Mammary epithelial cell (primary cell): ENCODE measurements around the gene PRAMEF13.
"Not testable (repeated sequence)": the region's sequence is repeated elsewhere in the genome, so short reads cannot be mapped to it uniquely, and the experiment has no call there.

ENCODE experiments used
- CTCF ChIP-seq, 2 donors: IDR thresholded peaks in 1 of 2; conservative IDR thresholded peaks in 1 of 2; 2 replicates each; pipeline ENCODE4 v1.5.1; 2011 to 2012; ENCODE audit warnings: inconsistent platforms in 2 of 2, low read length in 2 of 2, mild to moderate bottlenecking in 2 of 2, control low read depth in 1 of 2, low read depth in 1 of 2; ENCODE audit not compliant: insufficient read depth in 1 of 2; ENCODE audit errors: extremely low read depth in 1 of 2
- EZH2 ChIP-seq: IDR thresholded peaks from 2 replicates; pipeline ENCODE4 v1.6.1; 2012; ENCODE audit warnings: low read length, inconsistent platforms, borderline replicate concordance

GRCh38 chr1:13225675-13226204 is 24.5 kb upstream of the PRAMEF13 start, which contains the start of gene PRAMEF18:
- not testable (repeated sequence) for TF ChIP-seq CTCF (conservative IDR thresholded peaks at IDR 0.05 in 1 of 2, IDR thresholded peaks at IDR 0.05 in 1 of 2; ENCODE audit: extremely low read depth in 1 of 2, insufficient read depth in 1 of 2, low read depth in 1 of 2, low read length in 2 of 2); EZH2
